KMS-11 (cell line): Measurements from ENCODE around the gene KCTD21.

ENCODE experiments used
- H2AFZ ChIP-seq: fragments of 200-600 bp; sonication (generic); 2 replicates; pipeline ENCODE4 v1.6.1; 2016; ENCODE audit warnings: antibody characterized with exemption, mixed run types, low read depth
- H3K27ac ChIP-seq: fragments of 200-600 bp; sonication (generic); 2 replicates; pipeline ENCODE4 v1.6.1; 2016; ENCODE audit warnings: mild to moderate bottlenecking, mixed run types
- H3K27me3 ChIP-seq: fragments of 200-600 bp; sonication (generic); 2 replicates; pipeline ENCODE4 v1.6.1; 2017; ENCODE audit warnings: mild to moderate bottlenecking, low read depth, mixed run types, moderate library complexity; ENCODE audit not compliant: insufficient read depth
- H3K36me3 ChIP-seq: fragments of 200-600 bp; sonication (generic); 2 replicates; pipeline ENCODE4 v1.6.1; 2017; ENCODE audit warnings: mild to moderate bottlenecking, mixed run types; ENCODE audit not compliant: insufficient read depth
- H3K4me1 ChIP-seq: fragments of 200-600 bp; sonication (generic); 2 replicates; pipeline ENCODE4 v1.6.1; 2016; ENCODE audit warnings: mild to moderate bottlenecking, low read depth, mixed run types; ENCODE audit not compliant: poor library complexity, severe bottlenecking
- H3K4me2 ChIP-seq: fragments of 200-600 bp; sonication (generic); 2 replicates; pipeline ENCODE4 v1.7.0; 2016; ENCODE audit warnings: mild to moderate bottlenecking, mixed run types
- H3K4me3 ChIP-seq: fragments of 200-600 bp; sonication (generic); IDR thresholded peaks from 2 replicates; pipeline ENCODE4 v1.6.1; 2017; ENCODE audit warnings: low read depth, low read length, mixed read lengths; ENCODE audit not compliant: insufficient read depth
- H3K79me2 ChIP-seq: fragments of 200-600 bp; sonication (generic); 2 replicates; pipeline ENCODE4 v1.6.1; 2016; ENCODE audit warnings: low read depth, mixed run types; ENCODE audit not compliant: insufficient read depth
- H3K9ac ChIP-seq: fragments of 200-600 bp; sonication (generic); 2 replicates; pipeline ENCODE4 v1.6.1; 2016; ENCODE audit warnings: mild to moderate bottlenecking, mixed run types
- H4K20me1 ChIP-seq: fragments of 200-600 bp; sonication (generic); 2 replicates; pipeline ENCODE4 v1.6.1; 2016; ENCODE audit warnings: mild to moderate bottlenecking, mixed run types; ENCODE audit not compliant: insufficient read depth
- CTCF ChIP-seq: fragments of 200-600 bp; sonication (generic); conservative IDR thresholded peaks from 2 replicates; pipeline ENCODE4 v1.6.1; 2017; ENCODE audit warnings: low read depth, mild to moderate bottlenecking, antibody characterized with exemption, low read length, moderate library complexity, mixed read lengths

The KCTD21 gene

GRCh38 chr11:78219493-78220217 is 31.2 kb upstream of the KCTD21 start:
- Histone ChIP-seq H3K4me3 (no peak overlapping the region), H3K36me3 (no peaks in the 10 kb centered on the region), H3K4me2 (no peak overlapping the region), H3K4me1 (no peaks in the 10 kb centered on the region), H4K20me1 (no peaks in the 10 kb centered on the region), H3K27ac (no peak overlapping the region), H3K27me3 (no peaks in the 10 kb centered on the region), H3K9ac (no peak overlapping the region), H3K79me2 (no peaks in the 10 kb centered on the region), H2AFZ (no peak overlapping the region)
- no peak for TF ChIP-seq CTCF

- no peaks in the 10 kb centered on the region for H4K20me1 ChIP-seq
- no peaks in the 10 kb centered on the region for H3K4me1 ChIP-seq
- no peak overlapping the region for H3K4me2 ChIP-seq
- H2AFZ ChIP-seq = no peak overlapping the region
- H3K27ac ChIP-seq = no peak overlapping the region
- no peaks in the 10 kb centered on the region for H3K36me3 ChIP-seq
- H3K79me2 ChIP-seq = no peaks in the 10 kb centered on the region
- no peak overlapping the region for H3K4me3 ChIP-seq
- no peak overlapping the region for H3K9ac ChIP-seq
- no peak for TF ChIP-seq CTCF
- no peaks in the 10 kb centered on the region for H3K27me3 ChIP-seq
Measured at GRCh38 chr11:78218707-78219492, 30.5 kb upstream of the KCTD21 start.

GRCh38 chr11:78217650-78218541 is 29.5 kb upstream of the KCTD21 start:
- H3K4me1 ChIP-seq = no peaks in the 10 kb centered on the region
- H3K27me3 ChIP-seq = no peaks in the 10 kb centered on the region
- no peak overlapping the region for H2AFZ ChIP-seq
- no peak for TF ChIP-seq CTCF
- H3K4me3 ChIP-seq = no peak overlapping the region
- no peak overlapping the region for H3K4me2 ChIP-seq
- no peaks in the 10 kb centered on the region for H4K20me1 ChIP-seq
- H3K36me3 ChIP-seq = no peaks in the 10 kb centered on the region
- no peaks in the 10 kb centered on the region for H3K79me2 ChIP-seq
- no peak overlapping the region for H3K27ac ChIP-seq
- no peak overlapping the region for H3K9ac ChIP-seq

- no peaks in the 10 kb centered on the region for H3K36me3 ChIP-seq
- no peak overlapping the region for H2AFZ ChIP-seq
- H3K27ac ChIP-seq = no peak overlapping the region
- H3K79me2 ChIP-seq = no peaks in the 10 kb centered on the region
- no peaks in the 10 kb centered on the region for H4K20me1 ChIP-seq
- no peak for TF ChIP-seq CTCF
- H3K4me2 ChIP-seq = no peak overlapping the region
- no peak overlapping the region for H3K9ac ChIP-seq
- H3K4me1 ChIP-seq = no peaks in the 10 kb centered on the region
- no peaks in the 10 kb centered on the region for H3K27me3 ChIP-seq
- no peak overlapping the region for H3K4me3 ChIP-seq
Measured at GRCh38 chr11:78216571-78217287, 28.3 kb upstream of the KCTD21 start.
